NCI-H1694 (cell line): ENCODE results near the gene UTY.

Experiments
- DNase-seq: peaks from one replicate; lab custom pipeline; 2025; lab: John Stamatoyannopoulos, UW

The UTY gene

GRCh38 chrY:13415556-13415955 is 64.3 kb downstream of the UTY start:
- DNase-seq = no peak

- DNase-seq = no peak
These were observed 81.0 kb downstream of the UTY start for GRCh38 chrY:13398876-13399275.

- DNase-seq = no peak
These were observed 98.6 kb downstream of the UTY start for GRCh38 chrY:13381110-13381683.

- no peak for DNase-seq
These were observed 108.7 kb downstream of the UTY start for GRCh38 chrY:13370868-13371800.

- DNase-seq = no peak
These were observed 109.6 kb downstream of the UTY start for GRCh38 chrY:13370245-13370644.

- no peak for DNase-seq
These were observed 111.4 kb downstream of the UTY start for GRCh38 chrY:13368513-13368845.

GRCh38 chrY:13363641-13364040 is 116.2 kb downstream of the UTY start:
- no peak for DNase-seq

GRCh38 chrY:13362662-13363061 is 117.2 kb downstream of the UTY start:
- no peak for DNase-seq

- DNase-seq = no peak
These were observed 117.9 kb downstream of the UTY start for GRCh38 chrY:13361656-13362636.

GRCh38 chrY:13351443-13351842 is 128.4 kb downstream of the UTY start:
- no peak for DNase-seq

- no peak for DNase-seq
These were observed 132.7 kb downstream of the UTY start for GRCh38 chrY:13347106-13347505.

- no peak for DNase-seq
These were observed 134.3 kb downstream of the UTY start for GRCh38 chrY:13345549-13345948.

- no peak for DNase-seq
These were observed 136.4 kb downstream of the UTY start for GRCh38 chrY:13343307-13343946.

- DNase-seq = no peak
These were observed 139.9 kb downstream of the UTY start for GRCh38 chrY:13339939-13340338.

- no peak for DNase-seq
These were observed 140.5 kb downstream of the UTY start for GRCh38 chrY:13339381-13339780.

- no peak for DNase-seq
These were observed 141.1 kb downstream of the UTY start for GRCh38 chrY:13338711-13339110.

- no peak for DNase-seq
These were observed 141.9 kb downstream of the UTY start for GRCh38 chrY:13337934-13338333.

GRCh38 chrY:13333791-13334190 is 146.0 kb downstream of the UTY start:
- DNase-seq = no peak

GRCh38 chrY:13330651-13331050 is 149.2 kb downstream of the UTY start:
- no peak for DNase-seq

- no peak for DNase-seq
These were observed 166.9 kb downstream of the UTY start for GRCh38 chrY:13312966-13313365.

- no peak for DNase-seq
These were observed 171.9 kb downstream of the UTY start for GRCh38 chrY:13307959-13308358.

- no peak for DNase-seq
These were observed 179.0 kb downstream of the UTY start for GRCh38 chrY:13300795-13301194.
